ENCODE measurements around the gene PDE8B. TPM values are rescaled to one million over a fixed set of nuclear protein-coding genes. Genes with fewer than 3 reads are reported as not detected.

Gene PDE8B
- total RNA-seq, 2 donors from 2014 or later = 0.89 to 1.4 TPM

GRCh38 chr5:77222722-77223121 is 12.2 kb downstream of the PDE8B start:
- DNase-seq (no peak), ATAC-seq (no peak)
- intact Hi-C loops (cut with DNase I, micrococcal nuclease) = no loop called here

- intact Hi-C loops (cut with DNase I, micrococcal nuclease) = no loop called here
- ATAC-seq (no peak), DNase-seq (no peak)
Measured at GRCh38 chr5:77223653-77224052, 13.2 kb downstream of the PDE8B start.

GRCh38 chr5:77224672-77225355 is 14.3 kb downstream of the PDE8B start:
- no peak for ATAC-seq
- intact Hi-C loops (cut with DNase I, micrococcal nuclease) = no loop called here

GRCh38 chr5:77225531-77225930 is 15.1 kb downstream of the PDE8B start:
- no peak for ATAC-seq
- intact Hi-C loops (cut with DNase I, micrococcal nuclease) = no loop called here
- DNase-seq = no peak

More at GRCh38 chr5:77224672-77225355, 14.3 kb downstream of the PDE8B start:
- no peak for DNase-seq

GRCh38 chr5:77229887-77230286 is 19.4 kb downstream of the PDE8B start:
- ATAC-seq (no peak), DNase-seq (no peak)
- intact Hi-C loops (cut with DNase I, micrococcal nuclease) = no loop called here

GRCh38 chr5:77230727-77231470 is 20.4 kb downstream of the PDE8B start:
- intact Hi-C loops (cut with DNase I, micrococcal nuclease) = no loop called here
- DNase-seq (no peak), ATAC-seq (no peak)

- ATAC-seq = no peak
- intact Hi-C loops (cut with DNase I, micrococcal nuclease) = no loop called here
- no peak for DNase-seq
Measured at GRCh38 chr5:77231471-77232138, 21.1 kb downstream of the PDE8B start.

- ATAC-seq (no peak), DNase-seq (no peak)
- intact Hi-C loops (cut with DNase I, micrococcal nuclease) = no loop called here
Measured at GRCh38 chr5:77232574-77233358, 22.3 kb downstream of the PDE8B start.

GRCh38 chr5:77235846-77236721 is 25.6 kb downstream of the PDE8B start:
- intact Hi-C loops (cut with DNase I, micrococcal nuclease) = no loop called here
- ATAC-seq (no peak), DNase-seq (no peak)

- DNase-seq = peak in 1 of 2 donors; percentile 14
- intact Hi-C loops (cut with DNase I, micrococcal nuclease) = no loop called here
- ATAC-seq = no peak
Measured at GRCh38 chr5:77239126-77239741, 28.8 kb downstream of the PDE8B start.

- intact Hi-C loops (cut with DNase I, micrococcal nuclease) = no loop called here
- DNase-seq = no peak
- ATAC-seq = no peak
Measured at GRCh38 chr5:77241444-77241843, 31.0 kb downstream of the PDE8B start.

- DNase-seq (no peak), ATAC-seq (no peak)
- intact Hi-C loops (cut with DNase I, micrococcal nuclease) = no loop called here
Measured at GRCh38 chr5:77249475-77249874, 39.0 kb downstream of the PDE8B start.

- DNase-seq (no peak), ATAC-seq (no peak)
- intact Hi-C loops (cut with DNase I, micrococcal nuclease) = no loop called here
Measured at GRCh38 chr5:77250021-77250420, 39.5 kb downstream of the PDE8B start.

GRCh38 chr5:77251921-77252320 is 41.4 kb downstream of the PDE8B start:
- intact Hi-C loops (cut with DNase I, micrococcal nuclease) = no loop called here
- ATAC-seq = no peak
- no peak for DNase-seq

GRCh38 chr5:77255617-77256016 is 45.1 kb downstream of the PDE8B start:
- DNase-seq (no peak), ATAC-seq (peak; percentile 71)
- intact Hi-C loops (cut with DNase I, micrococcal nuclease) = no loop called here

GRCh38 chr5:77256406-77256805 is 45.9 kb downstream of the PDE8B start:
- no peak for DNase-seq
- intact Hi-C loops (cut with DNase I, micrococcal nuclease) = no loop called here
- ATAC-seq = no peak

- intact Hi-C loops (cut with DNase I, micrococcal nuclease) = no loop called here
- no peak for ATAC-seq
- DNase-seq = no peak
Measured at GRCh38 chr5:77258652-77259051, 48.2 kb downstream of the PDE8B start.

- intact Hi-C loops (cut with DNase I, micrococcal nuclease) = no loop called here
- no peak for DNase-seq
- no peak for ATAC-seq
Measured at GRCh38 chr5:77259476-77259875, 49.0 kb downstream of the PDE8B start.

Measured in left colon (tissue), 2 donors.